HG02970 (cell line): ENCODE results near the gene BEGAIN.

Experiments
- ATAC-seq: cut with Tn5 transposase; IDR thresholded peaks from one replicate; pipeline ENCODE4 v1.9.1; 2021; ENCODE audit warnings: mild to moderate bottlenecking, moderate library complexity, moderate number of reproducible peaks; ENCODE audit not compliant: unreplicated experiment, low FRiP score

Gene BEGAIN

DNA sequence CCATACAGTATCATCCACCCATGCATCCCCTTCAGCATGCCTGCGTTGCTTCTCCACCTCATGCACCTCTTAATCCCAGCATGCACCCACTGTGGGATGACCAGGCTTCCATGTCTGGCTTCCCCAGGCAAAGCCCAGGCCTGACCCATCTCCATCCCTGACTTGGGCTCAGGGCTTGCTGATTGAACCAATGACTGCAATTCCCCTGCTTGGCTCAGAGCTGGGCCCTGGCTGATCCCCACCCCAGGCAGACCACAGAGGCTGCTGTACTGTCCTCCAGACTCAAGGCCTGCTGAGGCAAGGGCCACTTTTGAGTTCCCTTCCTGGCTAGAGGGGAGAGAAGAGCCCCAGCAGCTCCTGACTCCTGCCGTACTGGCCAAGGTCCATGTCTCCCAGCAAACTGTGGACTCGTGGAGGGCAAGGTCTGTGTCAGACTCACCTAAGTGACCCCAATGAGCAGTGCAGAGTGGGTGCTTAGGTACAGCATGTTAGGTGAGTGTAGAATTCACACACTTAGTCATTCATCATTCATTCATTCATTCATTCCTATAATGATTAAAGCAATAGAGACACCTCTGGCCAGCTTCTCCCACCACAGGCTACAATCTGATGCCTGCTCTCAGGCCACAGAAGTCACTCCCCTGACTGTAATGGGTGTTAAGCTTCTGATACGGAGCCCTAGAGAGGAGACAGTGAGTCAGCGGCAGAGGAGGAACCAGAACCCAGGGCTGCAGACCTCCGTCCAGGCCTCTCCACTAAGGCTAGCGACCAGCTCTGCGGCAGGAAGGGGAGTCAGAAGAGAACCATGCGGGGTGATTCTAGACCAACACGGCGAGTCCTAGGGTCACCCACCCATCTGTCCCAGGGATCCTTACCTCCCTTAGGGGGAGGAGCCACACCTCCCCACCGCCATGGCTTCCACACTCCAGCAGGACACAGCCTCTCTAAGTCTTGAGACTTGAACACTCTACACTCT, 2.9 kb downstream of the BEGAIN start:
- no peak for ATAC-seq

DNA sequence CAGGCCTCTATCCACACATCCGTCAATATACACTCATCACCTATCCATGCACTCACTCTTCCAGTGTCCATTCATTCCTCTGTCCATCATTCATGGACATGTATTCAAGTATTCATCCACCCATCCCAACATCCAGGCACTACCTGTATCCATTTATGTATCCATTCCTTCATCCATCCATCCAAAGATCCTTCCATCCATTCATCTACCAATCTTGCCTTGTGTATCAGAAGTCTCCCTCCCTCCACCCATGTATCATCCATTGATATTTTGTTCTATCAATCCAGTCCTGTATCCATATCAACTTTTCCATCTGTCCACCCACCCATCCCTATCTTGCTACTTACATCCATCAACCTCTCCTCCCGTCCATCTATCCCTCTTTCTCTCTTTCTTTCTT, 4.0 kb downstream of the BEGAIN start:
- ATAC-seq, result no peak

- no peak for ATAC-seq
Measured at GRCh38 chr14:100582496-100583165, 4.6 kb downstream of the BEGAIN start.

GRCh38 chr14:100581228-100582145, 5.7 kb downstream of the BEGAIN start:
- ATAC-seq, result no peak

- no peak for ATAC-seq
Measured at GRCh38 chr14:100580316-100581227, 6.6 kb downstream of the BEGAIN start.

DNA sequence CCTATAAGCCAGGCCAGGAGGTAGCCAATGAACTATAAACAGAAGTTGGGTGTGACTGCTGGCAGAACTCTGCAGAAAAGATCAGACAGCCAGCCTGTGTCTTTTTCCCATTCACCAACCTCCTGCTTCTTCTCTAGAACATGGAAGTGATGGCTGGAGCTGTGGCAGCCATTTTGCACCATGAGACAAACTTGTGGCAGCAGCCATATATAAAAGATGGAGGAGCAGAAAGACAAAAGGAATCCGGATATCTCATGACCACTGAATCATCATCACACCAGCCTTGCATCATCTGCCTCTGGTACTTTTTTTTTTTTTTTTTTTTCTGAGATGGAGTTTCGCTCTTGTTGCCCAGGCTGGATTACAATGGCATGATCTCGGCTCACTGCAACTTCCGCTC, 8.7 kb downstream of the BEGAIN start:
- no peak for ATAC-seq

- no peak for ATAC-seq
Measured at GRCh38 chr14:100577986-100578431, 9.2 kb downstream of the BEGAIN start.

DNA sequence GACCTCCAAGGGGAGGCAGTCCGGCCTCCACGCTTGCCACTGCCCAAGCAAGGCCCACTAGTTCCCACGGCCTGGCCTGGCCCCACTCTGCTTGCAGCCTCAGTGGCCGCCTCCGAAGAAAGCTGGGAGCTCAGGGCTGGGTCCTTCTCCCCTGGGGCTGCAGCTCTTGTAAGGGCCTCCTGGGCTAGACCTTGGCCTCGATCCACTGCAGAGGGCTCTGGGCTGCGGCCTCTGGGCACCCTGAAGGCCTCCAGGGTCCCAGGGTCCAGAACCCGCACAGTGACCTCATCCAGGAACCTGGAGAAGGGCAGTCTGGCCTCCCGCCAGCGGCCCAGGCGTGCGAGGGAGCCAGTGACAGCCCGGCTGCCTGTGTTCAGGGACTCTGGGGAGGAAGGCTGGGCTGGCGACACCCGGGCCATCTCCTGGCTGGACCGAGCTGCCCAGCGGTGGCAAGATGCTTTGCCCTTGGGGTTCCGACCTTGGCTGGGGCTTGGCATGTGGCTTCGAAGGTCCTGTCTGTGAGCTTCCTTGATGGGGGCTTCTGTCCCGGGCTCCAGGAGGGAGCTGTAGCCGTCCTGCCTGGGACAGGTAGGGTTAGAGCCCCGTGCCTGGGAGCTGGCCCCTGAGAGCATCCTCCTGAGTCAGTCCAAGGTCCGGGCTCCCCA, 9.8 kb downstream of the BEGAIN start:
- ATAC-seq, result no peak

GRCh38 chr14:100576091-100577085, 10.8 kb downstream of the BEGAIN start:
- no peak for ATAC-seq

DNA sequence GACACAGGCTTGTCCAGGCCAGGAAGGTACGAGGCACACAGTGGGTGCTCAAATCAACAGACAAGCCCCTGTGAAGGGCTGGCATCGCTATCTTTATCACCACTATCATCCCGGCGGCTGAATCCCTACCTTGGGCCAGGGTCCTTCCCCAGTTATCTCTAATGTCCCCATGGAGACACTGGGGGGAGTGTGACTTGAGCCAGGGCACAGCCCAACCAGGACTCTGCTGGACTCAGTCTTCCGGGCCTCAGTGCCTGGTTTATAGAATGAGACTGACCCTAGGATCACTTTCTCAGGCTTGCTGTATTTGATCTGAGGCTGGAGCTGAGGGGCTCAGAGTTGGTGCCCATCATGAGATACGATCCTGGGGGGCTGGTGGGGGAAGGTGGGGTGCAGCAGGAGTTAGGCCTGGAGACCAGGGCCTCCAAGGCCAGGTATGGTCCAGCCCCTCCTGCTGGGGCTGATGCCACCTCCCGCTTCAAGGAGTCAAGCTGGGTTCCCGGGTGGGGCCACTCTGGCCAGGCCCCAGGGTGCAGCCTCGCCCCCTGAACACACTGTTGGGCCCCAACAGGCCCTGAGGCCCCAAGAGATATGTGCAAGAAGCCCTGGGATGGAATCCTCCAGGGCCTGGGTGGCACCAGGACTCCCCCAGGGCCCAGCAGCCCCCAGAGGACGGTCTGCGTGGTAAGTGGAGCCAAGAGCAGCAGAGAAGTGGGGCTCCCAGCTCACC, 11.8 kb downstream of the BEGAIN start:
- no peak for ATAC-seq

- ATAC-seq, result no peak
Measured at GRCh38 chr14:100574642-100575031, 12.6 kb downstream of the BEGAIN start.

GRCh38 chr14:100573757-100574641, 13.2 kb downstream of the BEGAIN start:
- ATAC-seq, result no peak

DNA sequence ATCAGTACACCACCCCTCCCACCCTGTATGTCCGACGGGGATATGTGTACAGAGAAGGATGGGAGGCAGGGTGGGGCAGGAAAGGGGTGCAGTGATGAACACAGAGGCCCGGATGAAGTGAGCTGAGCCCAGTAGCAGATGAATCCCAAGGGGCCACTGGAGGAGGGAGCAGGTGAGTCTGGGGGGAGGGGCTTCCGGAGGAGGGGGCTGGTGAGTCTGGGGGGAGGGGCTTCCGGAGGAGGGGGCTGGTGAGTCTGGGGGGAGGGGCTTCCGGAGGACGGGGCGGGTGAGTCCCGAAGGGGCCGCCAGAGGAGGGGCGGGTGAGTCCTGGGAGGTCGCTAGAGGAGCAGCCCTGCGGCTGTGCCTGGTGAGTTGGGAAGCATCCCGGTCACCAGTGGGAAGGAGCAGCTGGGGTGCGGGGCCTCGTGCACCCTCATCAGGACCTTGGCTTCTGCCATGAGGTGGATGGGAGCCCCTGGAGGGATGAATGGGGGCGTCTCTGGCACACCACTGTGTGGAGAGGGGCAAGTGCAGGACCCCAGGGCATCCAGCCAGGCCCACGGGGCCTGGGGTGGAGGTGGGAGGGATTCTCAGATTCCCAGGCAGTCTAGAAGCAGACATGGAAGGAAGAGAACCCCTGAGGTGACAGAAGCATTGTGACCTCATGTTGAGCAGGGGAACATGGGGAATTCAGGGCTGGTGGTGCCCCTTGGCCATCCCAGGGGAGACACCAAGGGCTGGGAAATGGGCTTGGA, 14.0 kb downstream of the BEGAIN start:
- no peak for ATAC-seq

GRCh38 chr14:100572543-100572942, 14.7 kb downstream of the BEGAIN start:
- no peak for ATAC-seq

DNA sequence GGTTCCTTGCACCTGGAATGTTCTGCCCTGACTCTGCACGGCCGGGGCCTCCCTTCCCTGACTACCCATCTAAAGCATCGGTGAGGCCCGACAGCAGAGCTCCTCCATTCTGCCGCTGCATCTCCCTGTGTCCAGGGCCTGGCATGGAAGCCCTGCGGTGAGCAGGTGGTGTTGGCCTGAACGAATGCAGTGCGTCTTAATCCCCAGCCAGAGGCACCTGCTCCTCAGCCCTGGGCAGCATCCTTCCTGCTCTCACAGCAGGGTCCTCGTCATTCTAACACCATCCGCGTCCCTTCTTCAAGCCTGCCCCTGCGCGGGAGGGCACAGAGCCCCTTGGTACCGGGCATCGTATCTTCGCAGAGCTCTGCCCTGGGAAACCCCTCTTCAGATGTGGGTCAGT, 15.4 kb downstream of the BEGAIN start:
- no peak for ATAC-seq
